K562 (cell line): Measurements from ENCODE around the gene TTN. TPM values are rescaled to one million over a fixed set of nuclear protein-coding genes. Genes with fewer than 3 reads are reported as not detected.
A peak's percentile ranks its signal among the peaks of the same experiment; 100 is the strongest.

Experiments
- BACH1 ChIP-seq: fragments of 200-800 bp; sonication (Bioruptor generic); IDR thresholded peaks from 2 replicates; pipeline ENCODE4 v1.6.1; 2016; ENCODE audit warnings: missing genetic modification characterization, missing compliant biosample characterization
- BRD9 ChIP-seq: fragments of 450-650 bp; IDR thresholded peaks from 2 replicates; pipeline ENCODE4 v1.6.1; 2018; ENCODE audit warnings: low read depth; ENCODE audit not compliant: partially characterized antibody
- CBFA2T3 ChIP-seq: fragments of 450-650 bp; IDR thresholded peaks from 2 replicates; pipeline ENCODE4 v1.6.1; 2017
- DMBX1 ChIP-seq: fragments of 250-450 bp; sonication (Bioruptor Pico); IDR thresholded peaks from 2 replicates; pipeline ENCODE4 v1.8.0; 2022; ENCODE audit warnings: inconsistent platforms, mild to moderate bottlenecking, moderate library complexity, borderline replicate concordance
- ETV5 ChIP-seq: sonication (generic); formaldehyde crosslinking; IDR thresholded peaks from 2 replicates; pipeline ENCODE4 v1.4.0; 2020; ENCODE audit warnings: low read depth, mild to moderate bottlenecking, missing genetic modification reagents
- EZH2 ChIP-seq: IDR thresholded peaks from 2 replicates; pipeline ENCODE4 v1.6.1; 2012; ENCODE audit warnings: low read depth, mild to moderate bottlenecking, inconsistent platforms, low read length, borderline replicate concordance
- MAFG ChIP-seq: fragments of 450-650 bp; conservative IDR thresholded peaks from 2 replicates; pipeline ENCODE4 v1.6.1; 2016; ENCODE audit warnings: missing genetic modification characterization, missing compliant biosample characterization
- NFIC ChIP-seq: fragments of 450-650 bp; IDR thresholded peaks from 2 replicates; pipeline ENCODE4 v1.6.1; 2017; ENCODE audit warnings: mild to moderate bottlenecking, inconsistent platforms
- RBFOX2 ChIP-seq: fragments of 200-400 bp; formaldehyde crosslinking; IDR thresholded peaks from 2 replicates; pipeline ENCODE4 v1.6.1; 2017; ENCODE audit warnings: low read depth, mild to moderate bottlenecking, low read length, moderate library complexity
- RBM14 ChIP-seq: fragments of 200-400 bp; formaldehyde crosslinking; IDR thresholded peaks from 2 replicates; pipeline ENCODE4 v1.6.1; 2018; ENCODE audit warnings: low read depth, mild to moderate bottlenecking, low read length, moderate library complexity, borderline replicate concordance; ENCODE audit not compliant: insufficient read depth
- RCOR1 ChIP-seq, 2 experiments: IDR thresholded peaks; 2 replicates each; pipeline ENCODE4 v1.6.1; 2012; ENCODE audit warnings: low read depth in 2 of 2, low read length in 2 of 2, borderline replicate concordance in 1 of 2, improper control_type of control experiment in 1 of 2
- RNF2 ChIP-seq: sonication (generic); IDR thresholded peaks from 2 replicates; pipeline ENCODE4 v1.6.1; 2016
- RUNX1 ChIP-seq: sonication (generic); IDR thresholded peaks from 2 replicates; pipeline ENCODE4 v1.6.1; 2016; ENCODE audit warnings: antibody characterized with exemption, low read depth
- SMARCE1 ChIP-seq: fragments of 450-650 bp; IDR thresholded peaks from 2 replicates; pipeline ENCODE4 v1.7.1; 2016; ENCODE audit warnings: mild to moderate bottlenecking
- SREBF2 ChIP-seq: sonication (generic); formaldehyde crosslinking; IDR thresholded peaks from 2 replicates; pipeline ENCODE4 v1.4.0; 2020; ENCODE audit warnings: mild to moderate bottlenecking, missing genetic modification reagents
- SRSF1 ChIP-seq: fragments of 200-400 bp; formaldehyde crosslinking; IDR thresholded peaks from 2 replicates; pipeline ENCODE4 v1.6.1; 2017; ENCODE audit warnings: mild to moderate bottlenecking, low read depth, low read length, moderate library complexity
- TAL1 ChIP-seq: fragments of 450-650 bp; IDR thresholded peaks from 2 replicates; pipeline ENCODE4 v1.6.1; 2016; ENCODE audit warnings: mild to moderate bottlenecking
- TSC22D4 ChIP-seq: fragments of 450-650 bp; IDR thresholded peaks from 2 replicates; pipeline ENCODE4 v1.6.1; 2016; ENCODE audit warnings: missing genetic modification characterization, missing biosample characterization, control low read depth
- ZFP1 ChIP-seq: fragments of 450-650 bp; formaldehyde crosslinking; IDR thresholded peaks from 2 replicates; pipeline ENCODE4 v1.4.0; 2020; ENCODE audit warnings: mild to moderate bottlenecking, mixed read lengths
- ZNF23 ChIP-seq: fragments of 250-450 bp; sonication (Bioruptor Pico); IDR thresholded peaks from 2 replicates; pipeline ENCODE4 v1.4.0; 2020; ENCODE audit warnings: mild to moderate bottlenecking
- ZNF75A ChIP-seq: fragments of 450-650 bp; formaldehyde crosslinking; IDR thresholded peaks from 2 replicates; pipeline ENCODE4 v1.4.0; 2020; ENCODE audit warnings: mild to moderate bottlenecking
- ZNF76 ChIP-seq: fragments of 250-450 bp; sonication (Bioruptor Pico); IDR thresholded peaks from 2 replicates; pipeline ENCODE4 v1.4.0; 2020; ENCODE audit warnings: mild to moderate bottlenecking, moderate library complexity, borderline replicate concordance
- polyA plus RNA-seq, 8 experiments: library from polyadenylated mRNA; depleted of rRNA in 4 of 8; stranded (reverse) in 5 of 8; unstranded in 3 of 8; fragments of >200 nt; fragmentation: Nextera tagmentation in 2 of 8; fragmentation: Illumina TruSeq in 1 of 8; extraction: Ambion mirVana in 2 of 8; extraction: Trizol in 1 of 8; gene quantifications; 2 replicates each; pipeline versions ENCODE4 v1.2.1 to v1.2.3, GENCODE V29; 2011 to 2014; ENCODE audit warnings: inconsistent platforms in 1 of 8, missing spikeins in 1 of 8
- total RNA-seq, 7 experiments: library from RNA; depleted of rRNA in 6 of 7; stranded (reverse); fragments of >200 nt in 6 of 7; fragmentation: Illumina TruSeq in 2 of 7; extraction: Trizol in 2 of 7; gene quantifications; 2 replicates each; pipeline versions ENCODE4 v1.2.1 to v1.2.3, GENCODE V29; 2011 to 2021; ENCODE audit warnings: low replicate concordance in 1 of 7
- TF ChIP-seq, protein P1 (sequence below): sonication (generic); formaldehyde crosslinking; IDR thresholded peaks from 2 replicates; pipeline ENCODE4 v1.8.1; 2023; ENCODE audit warnings: mild to moderate bottlenecking, missing genetic modification reagents
- TF ChIP-seq, protein P2 (sequence below): fragments of 450-650 bp; IDR thresholded peaks from 2 replicates; pipeline ENCODE4 v1.6.1; 2017; ENCODE audit warnings: antibody characterized with exemption, mild to moderate bottlenecking

Gene TTN
- total and polyA plus RNA-seq, 9 of the 15 experiments (the other 6 are each of a cell fraction or from before 2014, with no cell fraction given) = under 0.01 to 0.20 (median 0.04) TPM; not detected in 1

DNA sequence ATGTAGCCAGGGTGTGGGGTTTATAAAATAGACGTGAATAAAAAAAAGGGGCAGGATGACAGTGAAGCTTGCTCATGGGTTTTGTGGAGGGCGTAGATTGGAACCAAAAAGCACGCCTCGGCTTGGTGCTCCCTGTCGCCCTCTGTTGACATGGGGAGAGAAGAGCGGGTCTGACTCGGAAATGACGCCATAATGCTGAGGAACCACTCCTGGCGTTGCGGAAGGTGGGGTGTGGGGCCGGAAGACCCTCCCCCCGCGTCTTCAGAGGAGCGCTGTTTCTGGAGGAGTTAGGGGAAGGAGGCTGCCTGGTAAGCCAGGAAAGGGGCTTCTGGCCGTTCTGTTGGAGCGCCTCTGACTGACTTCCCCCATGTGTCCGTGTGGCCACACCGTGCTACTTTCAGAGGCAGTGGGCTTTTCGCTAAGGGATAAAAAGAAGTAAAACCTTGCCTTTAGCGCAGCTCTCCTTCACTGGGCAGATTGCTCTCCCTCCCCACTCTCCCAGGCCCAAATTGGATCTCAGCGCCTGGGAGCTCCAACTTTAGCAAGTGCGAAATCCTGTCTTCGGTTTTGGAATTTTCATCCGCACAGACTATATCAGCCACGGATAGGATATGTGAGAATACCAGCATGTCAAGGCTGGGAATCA lies 284.1 kb downstream of the TTN start (continued):
- TF ChIP-seq, protein P1, sequence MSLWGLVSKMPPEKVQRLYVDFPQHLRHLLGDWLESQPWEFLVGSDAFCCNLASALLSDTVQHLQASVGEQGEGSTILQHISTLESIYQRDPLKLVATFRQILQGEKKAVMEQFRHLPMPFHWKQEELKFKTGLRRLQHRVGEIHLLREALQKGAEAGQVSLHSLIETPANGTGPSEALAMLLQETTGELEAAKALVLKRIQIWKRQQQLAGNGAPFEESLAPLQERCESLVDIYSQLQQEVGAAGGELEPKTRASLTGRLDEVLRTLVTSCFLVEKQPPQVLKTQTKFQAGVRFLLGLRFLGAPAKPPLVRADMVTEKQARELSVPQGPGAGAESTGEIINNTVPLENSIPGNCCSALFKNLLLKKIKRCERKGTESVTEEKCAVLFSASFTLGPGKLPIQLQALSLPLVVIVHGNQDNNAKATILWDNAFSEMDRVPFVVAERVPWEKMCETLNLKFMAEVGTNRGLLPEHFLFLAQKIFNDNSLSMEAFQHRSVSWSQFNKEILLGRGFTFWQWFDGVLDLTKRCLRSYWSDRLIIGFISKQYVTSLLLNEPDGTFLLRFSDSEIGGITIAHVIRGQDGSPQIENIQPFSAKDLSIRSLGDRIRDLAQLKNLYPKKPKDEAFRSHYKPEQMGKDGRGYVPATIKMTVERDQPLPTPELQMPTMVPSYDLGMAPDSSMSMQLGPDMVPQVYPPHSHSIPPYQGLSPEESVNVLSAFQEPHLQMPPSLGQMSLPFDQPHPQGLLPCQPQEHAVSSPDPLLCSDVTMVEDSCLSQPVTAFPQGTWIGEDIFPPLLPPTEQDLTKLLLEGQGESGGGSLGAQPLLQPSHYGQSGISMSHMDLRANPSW (CRISPR knock-in tag) = peak; percentile 76; the same call in 1 of the 2 replicates
- TF ChIP-seq ZNF76 (peak; percentile 75; the same call in 1 of the 2 replicates), SREBF2 (no peak), RBFOX2 (peak; percentile 83), ZFP1 (CRISPR knock-in tag) (peak; percentile 43; the same call in 1 of the 2 replicates), BRD9 (no peak), RBM14 (no peak), ETV5 (CRISPR knock-in tag) (peak; percentile 72; the same call in 1 of the 2 replicates), SMARCE1 (peak; percentile 40; the same call in 1 of the 2 replicates), RUNX1 (no peak), ZNF75A (CRISPR knock-in tag) (no peak), RCOR1 (IDR thresholded peaks at IDR 0.05; ENCODE audit: borderline replicate concordance in 1 of 2, low read depth in 2 of 2, low read length in 2 of 2) (peak in 1 of 2 experiments; percentile 51; a peak in 1 of 4 replicates), EZH2 (no peak), SRSF1 (no peak), TAL1 (no peak), MAFG (tag) (peak; percentile 39), TSC22D4 (tag) (no peak), RNF2 (peak; percentile 32; the same call in 1 of the 2 replicates), NFIC (peak; percentile 27; the same call in 1 of the 2 replicates), CBFA2T3 (peak; percentile 5; the same call in 1 of the 2 replicates), BACH1 (peak; percentile 50; the same call in 1 of the 2 replicates), DMBX1 (CRISPR knock-in tag) (0 out of 2 replicates have a peak, but pooled peaks have one; percentile 40), ZNF23 (CRISPR knock-in tag) (no peak)
- TF ChIP-seq, protein P2, sequence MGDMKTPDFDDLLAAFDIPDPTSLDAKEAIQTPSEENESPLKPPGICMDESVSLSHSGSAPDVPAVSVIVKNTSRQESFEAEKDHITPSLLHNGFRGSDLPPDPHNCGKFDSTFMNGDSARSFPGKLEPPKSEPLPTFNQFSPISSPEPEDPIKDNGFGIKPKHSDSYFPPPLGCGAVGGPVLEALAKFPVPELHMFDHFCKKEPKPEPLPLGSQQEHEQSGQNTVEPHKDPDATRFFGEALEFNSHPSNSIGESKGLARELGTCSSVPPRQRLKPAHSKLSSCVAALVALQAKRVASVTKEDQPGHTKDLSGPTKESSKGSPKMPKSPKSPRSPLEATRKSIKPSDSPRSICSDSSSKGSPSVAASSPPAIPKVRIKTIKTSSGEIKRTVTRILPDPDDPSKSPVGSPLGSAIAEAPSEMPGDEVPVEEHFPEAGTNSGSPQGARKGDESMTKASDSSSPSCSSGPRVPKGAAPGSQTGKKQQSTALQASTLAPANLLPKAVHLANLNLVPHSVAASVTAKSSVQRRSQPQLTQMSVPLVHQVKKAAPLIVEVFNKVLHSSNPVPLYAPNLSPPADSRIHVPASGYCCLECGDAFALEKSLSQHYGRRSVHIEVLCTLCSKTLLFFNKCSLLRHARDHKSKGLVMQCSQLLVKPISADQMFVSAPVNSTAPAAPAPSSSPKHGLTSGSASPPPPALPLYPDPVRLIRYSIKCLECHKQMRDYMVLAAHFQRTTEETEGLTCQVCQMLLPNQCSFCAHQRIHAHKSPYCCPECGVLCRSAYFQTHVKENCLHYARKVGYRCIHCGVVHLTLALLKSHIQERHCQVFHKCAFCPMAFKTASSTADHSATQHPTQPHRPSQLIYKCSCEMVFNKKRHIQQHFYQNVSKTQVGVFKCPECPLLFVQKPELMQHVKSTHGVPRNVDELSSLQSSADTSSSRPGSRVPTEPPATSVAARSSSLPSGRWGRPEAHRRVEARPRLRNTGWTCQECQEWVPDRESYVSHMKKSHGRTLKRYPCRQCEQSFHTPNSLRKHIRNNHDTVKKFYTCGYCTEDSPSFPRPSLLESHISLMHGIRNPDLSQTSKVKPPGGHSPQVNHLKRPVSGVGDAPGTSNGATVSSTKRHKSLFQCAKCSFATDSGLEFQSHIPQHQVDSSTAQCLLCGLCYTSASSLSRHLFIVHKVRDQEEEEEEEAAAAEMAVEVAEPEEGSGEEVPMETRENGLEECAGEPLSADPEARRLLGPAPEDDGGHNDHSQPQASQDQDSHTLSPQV = peak; percentile 59
